ENCODE data around the gene LRRC43. TPM values are rescaled to one million over a fixed set of nuclear protein-coding genes. Genes with fewer than 3 reads are reported as not detected.

LRRC43 gene
- total and polyA plus RNA-seq, 2 of the 4 experiments (the other 2 are of a cell fraction) = 0.26 to 0.36 TPM

GRCh38 chr12:122161682-122162081, 21.2 kb upstream of the LRRC43 start:
- Histone ChIP-seq H3K9me3 (ENCODE audit: control insufficient read depth, insufficient read depth, low read length) (no peaks in the 10 kb centered on the region), H4K5ac (ENCODE audit: low read depth, low read length) (no peak overlapping the region), H2BK15ac (ENCODE audit: low read depth, low read length) (no peak overlapping the region), H2AFZ (replicated peaks; ENCODE audit: low read length, poor library complexity) (no peak overlapping the region), H4K91ac (ENCODE audit: insufficient read depth, low read depth, low read length) (no peak overlapping the region), H3K18ac (ENCODE audit: low read depth, low read length) (no peak overlapping the region), H2BK120ac (ENCODE audit: low read depth, low read length) (no peak overlapping the region), H4K8ac (ENCODE audit: low read depth in 2 of 2, low read length in 2 of 2) (no peak overlapping the region), H4K20me1 (ENCODE audit: insufficient read depth, low read length) (no peaks in the 10 kb centered on the region), H2BK20ac (ENCODE audit: low read depth, low read length) (no peak overlapping the region), H3K27me3 (ENCODE audit: control insufficient read depth, insufficient read depth, low read length) (peaks cover 8% of the 10 kb centered on the region), H3K9me1 (ENCODE audit: insufficient read depth, low read length) (no peaks in the 10 kb centered on the region), H2AK5ac (ENCODE audit: low read depth, low read length) (no peak overlapping the region), H3K4me1 (ENCODE audit: control insufficient read depth, insufficient read depth, low read length) (no peaks in the 10 kb centered on the region), H3K14ac (replicated peaks; ENCODE audit: low read depth, low read length) (no peak overlapping the region), H3K23ac (ENCODE audit: low read depth, low read length) (no peak overlapping the region), H3K4me3 (ENCODE audit: insufficient read depth, low read depth, low read length) (no peak overlapping the region), H3K79me1 (ENCODE audit: low read depth in 1 of 2, low read length in 2 of 2) (no peaks in the 10 kb centered on the region), H3K4me2 (ENCODE audit: low read depth, low read length) (no peak overlapping the region), H2BK5ac (ENCODE audit: low read depth, low read length, poor library complexity, severe bottlenecking) (no peak overlapping the region), H3K4ac (ENCODE audit: low read depth, low read length) (no peak overlapping the region), H3K36me3 (ENCODE audit: control insufficient read depth, insufficient read depth, low read length) (no peaks in the 10 kb centered on the region), H3K27ac (ENCODE audit: insufficient read depth, low read length) (no peak overlapping the region), H3K56ac (ENCODE audit: extremely low read depth, insufficient read depth, low read length) (no peak overlapping the region), H3K9ac (ENCODE audit: low read depth, low read length) (no peak overlapping the region), H2AK9ac (replicated peaks; ENCODE audit: low read depth, low read length, poor library complexity) (no peak overlapping the region)
- no peak for ATAC-seq (ENCODE audit: low read depth)
- BruUV-seq (replicated peaks) = no TSS peak
- DNase-seq = no peak
- dilution Hi-C loops (cut with HindIII; ENCODE audit: low sequenced_read_pairs, unreplicated experiment) (no loop called here), intact Hi-C loops (cut with micrococcal nuclease) (no loop called here), in situ Hi-C loops (cut with MboI; ENCODE audit: low sequenced_read_pairs) (no loop called here)
- POLR2A ChIA-PET (ENCODE audit: unreplicated experiment) = no interaction called here
- TF ChIP-seq MXI1 (IDR thresholded peaks at IDR 0.05; ENCODE audit: borderline replicate concordance, low read depth, low read length) (no peak), ELK1 (IDR thresholded peaks at IDR 0.05; ENCODE audit: borderline replicate concordance, low read depth, low read length) (no peak), NFE2L2 (IDR thresholded peaks at IDR 0.05; ENCODE audit: low read depth, low read length) (no peak), MAFK (IDR thresholded peaks at IDR 0.05; ENCODE audit: low read depth, low read length) (no peak), USF2 (IDR thresholded peaks at IDR 0.05; ENCODE audit: low read depth, low read length) (no peak), RCOR1 (IDR thresholded peaks at IDR 0.05; ENCODE audit: insufficient replicate concordance, low read length) (no peak), RFX5 (IDR thresholded peaks at IDR 0.05; ENCODE audit: low read depth, low read length) (no peak), CHD1 (IDR thresholded peaks at IDR 0.05; ENCODE audit: low read depth, low read length) (no peak), BHLHE40 (IDR thresholded peaks at IDR 0.05; ENCODE audit: low read depth, low read length) (no peak), CTCF (conservative IDR thresholded peaks at IDR 0.05; ENCODE audit: low read depth, low read length) (no peak), POLR2A (IDR thresholded peaks at IDR 0.05; ENCODE audit: low read depth, low read length) (no peak)
- WGBS, 2 experiments (ENCODE audit: extremely low coverage in 2 of 2, insufficient read length in 1 of 2) = 80% methylated on average over 1 of the region's 8 CpGs; no CpG with 5 or more reads in 1 of the 2 experiments
- CTCF ChIA-PET = no interaction called here

All from IMR-90 (cell line).